Fibroblast of mammary gland (primary cell): ENCODE data around the gene XYLT1.

Source experiments
- DNase-seq: peaks from one replicate; pipeline ENCODE4 v3.0.0-alpha.2; 2010; ENCODE audit warnings: low read depth
- H3K4me3 ChIP-seq: 2 replicates; pipeline ENCODE4 v1.5.1; 2011; ENCODE audit warnings: low read depth, mild to moderate bottlenecking, low read length, moderate library complexity; ENCODE audit not compliant: control insufficient read depth
- CTCF ChIP-seq: conservative IDR thresholded peaks from 2 replicates; pipeline ENCODE4 v1.5.1; 2011; ENCODE audit warnings: low read depth, low read length, inconsistent platforms; ENCODE audit not compliant: control insufficient read depth, insufficient read depth

The XYLT1 gene

GRCh38 chr16:17078931-17079631 lies 391.7 kb downstream of the XYLT1 start:
- H3K4me3 ChIP-seq, result no peak overlapping the region
- no peak for TF ChIP-seq CTCF
- DNase-seq, result no peak

GRCh38 chr16:17076818-17077498 lies 393.8 kb downstream of the XYLT1 start:
- DNase-seq, result no peak
- H3K4me3 ChIP-seq, result no peak overlapping the region
- no peak for TF ChIP-seq CTCF

GRCh38 chr16:17076092-17076754 lies 394.5 kb downstream of the XYLT1 start:
- no peak for TF ChIP-seq CTCF
- no peak for DNase-seq

GRCh38 chr16:17072104-17072503 lies 398.7 kb downstream of the XYLT1 start:
- TF ChIP-seq CTCF, result no peak
- peak; percentile 25 for DNase-seq
- H3K4me3 ChIP-seq, result no peak overlapping the region

More at GRCh38 chr16:17076092-17076754, 394.5 kb downstream of the XYLT1 start:
- H3K4me3 ChIP-seq, result no peak overlapping the region

- no peak for TF ChIP-seq CTCF
- peak; percentile 2 for DNase-seq
- H3K4me3 ChIP-seq, result no peak overlapping the region
Measured at GRCh38 chr16:17070882-17071592, 399.7 kb downstream of the XYLT1 start.

- no peak for TF ChIP-seq CTCF
- DNase-seq, result no peak
- no peak overlapping the region for H3K4me3 ChIP-seq
Measured at GRCh38 chr16:17069681-17070080, 401.1 kb downstream of the XYLT1 start.
